IPS-18c (cell line): ENCODE data around the gene ATG3.
A peak's percentile ranks its signal among the peaks of the same experiment; 100 is the strongest.
"Not testable (repeated sequence)": the region's sequence is repeated elsewhere in the genome, so short reads cannot be mapped to it uniquely, and the experiment has no call there.

ENCODE experiments used
- H3K4me3 ChIP-seq: 2 replicates; pipeline ENCODE4 v1.7.0; 2013; ENCODE audit warnings: low read depth, mild to moderate bottlenecking, low read length, moderate library complexity; ENCODE audit not compliant: insufficient read depth
- H3K9me3 ChIP-seq: one replicate; pipeline ENCODE4 v1.6.1; 2013; ENCODE audit warnings: mild to moderate bottlenecking, low read length, moderate library complexity; ENCODE audit not compliant: control insufficient read depth, insufficient read depth

The ATG3 gene

GRCh38 chr3:112569265-112569664 lies 7.5 kb upstream of the ATG3 start:
- no peak overlapping the region for H3K4me3 ChIP-seq
- H3K9me3 ChIP-seq, result no peaks in the 10 kb centered on the region

GRCh38 chr3:112568642-112569041 lies 6.9 kb upstream of the ATG3 start:
- no peak overlapping the region for H3K4me3 ChIP-seq
- H3K9me3 ChIP-seq, result no peaks in the 10 kb centered on the region

- Histone ChIP-seq H3K4me3 (no peak overlapping the region), H3K9me3 (no peaks in the 10 kb centered on the region)
Observed at GRCh38 chr3:112564940-112565305, 3.2 kb upstream of the ATG3 start.

GRCh38 chr3:112564247-112564939 lies 2.6 kb upstream of the ATG3 start:
- H3K4me3 ChIP-seq, result peak overlapping the region; percentile 31
- H3K9me3 ChIP-seq, result not testable (repeated sequence)

GRCh38 chr3:112561484-112561733 lies 353 bp downstream of the ATG3 start:
- H3K9me3 ChIP-seq, result no peaks in the 10 kb centered on the region

GRCh38 chr3:112560721-112561483 lies 860 bp downstream of the ATG3 start:
- H3K9me3 ChIP-seq, result no peaks in the 10 kb centered on the region
- peak overlapping the region; percentile 71 for H3K4me3 ChIP-seq

More at GRCh38 chr3:112561484-112561733, 353 bp downstream of the ATG3 start:
- peak overlapping the region; percentile 71 for H3K4me3 ChIP-seq

- Histone ChIP-seq H3K9me3 (no peaks in the 10 kb centered on the region), H3K4me3 (peak overlapping the region; percentile 71; the same call in 1 of the 2 replicates)
Observed at GRCh38 chr3:112560307-112560706, 1.5 kb downstream of the ATG3 start.

GRCh38 chr3:112557976-112558375 lies 3.8 kb downstream of the ATG3 start:
- no peak overlapping the region for H3K4me3 ChIP-seq
- H3K9me3 ChIP-seq, result no peaks in the 10 kb centered on the region

GRCh38 chr3:112555535-112556170 lies 6.1 kb downstream of the ATG3 start:
- Histone ChIP-seq H3K4me3 (no peak overlapping the region), H3K9me3 (no peaks in the 10 kb centered on the region)

- Histone ChIP-seq H3K9me3 (no peaks in the 10 kb centered on the region), H3K4me3 (no peak overlapping the region)
Observed at GRCh38 chr3:112550859-112551258, 10.9 kb downstream of the ATG3 start.

GRCh38 chr3:112546216-112546759 lies 15.5 kb downstream of the ATG3 start:
- Histone ChIP-seq H3K4me3 (no peak overlapping the region), H3K9me3 (no peaks in the 10 kb centered on the region)

- no peak overlapping the region for H3K4me3 ChIP-seq
Observed at GRCh38 chr3:112539825-112540650, 21.7 kb downstream of the ATG3 start.

GRCh38 chr3:112531358-112531781 lies 30.4 kb downstream of the ATG3 start:
- Histone ChIP-seq H3K9me3 (no peaks in the 10 kb centered on the region), H3K4me3 (no peak overlapping the region)

More at GRCh38 chr3:112539825-112540650, 21.7 kb downstream of the ATG3 start:
- no peaks in the 10 kb centered on the region for H3K9me3 ChIP-seq

- Histone ChIP-seq H3K4me3 (no peak overlapping the region), H3K9me3 (no peaks in the 10 kb centered on the region)
Observed at GRCh38 chr3:112530573-112530972, 31.2 kb downstream of the ATG3 start.

- not testable (repeated sequence) for H3K4me3 ChIP-seq, H3K9me3 ChIP-seq
Observed at GRCh38 chr3:112524127-112524526, 37.6 kb downstream of the ATG3 start.

- H3K9me3 ChIP-seq, result no peaks in the 10 kb centered on the region
- no peak overlapping the region for H3K4me3 ChIP-seq
Observed at GRCh38 chr3:112519424-112520001, 42.2 kb downstream of the ATG3 start.

- H3K9me3 ChIP-seq, H3K4me3 ChIP-seq: not testable (repeated sequence)
Observed at GRCh38 chr3:112518970-112519369, 42.8 kb downstream of the ATG3 start.
